ENCODE results near the gene TRIM59. TPM values are rescaled to one million over a fixed set of nuclear protein-coding genes. Genes with fewer than 3 reads are reported as not detected.

The TRIM59 gene
- total RNA-seq, 2 experiments from 2014 or later: 48.0 to 51.6 TPM

DNA sequence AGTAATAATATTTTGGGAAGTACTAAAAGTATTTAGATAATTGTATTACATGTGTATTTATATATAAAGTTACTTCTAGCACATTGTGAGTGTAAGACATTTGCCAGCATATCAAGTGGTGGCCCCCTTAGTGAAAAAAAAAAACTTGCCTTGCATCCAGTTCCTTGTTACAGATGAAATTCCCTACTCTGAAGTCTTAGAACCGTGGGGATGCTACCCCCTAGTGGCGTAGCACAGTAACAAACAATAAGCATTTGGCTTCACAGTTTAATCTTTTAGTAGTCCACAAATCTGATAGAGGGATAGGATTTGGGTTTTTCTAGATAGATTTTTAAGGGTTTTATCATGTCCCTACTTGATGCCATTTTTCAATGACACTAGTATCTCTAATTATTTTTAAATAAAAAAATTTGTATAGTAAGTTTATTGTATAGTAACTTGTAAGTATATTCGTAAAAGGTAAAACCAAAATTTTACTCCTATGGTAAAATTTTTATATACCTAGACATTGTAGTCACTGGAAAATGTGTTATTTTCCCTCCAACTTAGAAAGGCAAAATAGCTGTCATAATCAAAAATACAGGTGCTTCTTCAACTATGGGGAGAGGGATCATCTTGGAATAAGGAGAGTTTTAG is 35.9 kb downstream of the TRIM59 start:
- Mint-ChIP-seq H3K27ac (no peak overlapping the region), H3K36me3 (peaks cover 64% of the 10 kb centered on the region), H3K27me3 (no peaks in the 10 kb centered on the region), H3K4me1 (peaks cover 46% of the 10 kb centered on the region), H3K9me3 (ENCODE audit: low read depth) (no peaks in the 10 kb centered on the region), H3K4me3 (no peak overlapping the region)
- peak; percentile 76 for DNase-seq
- CTCF ChIA-PET: interaction anchor here (0.8 to 4.8 kb wide), 14 partner anchors 10 to 531 kb away, joined by 3 to 34 read pairs (median 4); partner anchors contain the start of genes C3orf80 and SMC4
- peak; percentile 71 for ATAC-seq

DNA sequence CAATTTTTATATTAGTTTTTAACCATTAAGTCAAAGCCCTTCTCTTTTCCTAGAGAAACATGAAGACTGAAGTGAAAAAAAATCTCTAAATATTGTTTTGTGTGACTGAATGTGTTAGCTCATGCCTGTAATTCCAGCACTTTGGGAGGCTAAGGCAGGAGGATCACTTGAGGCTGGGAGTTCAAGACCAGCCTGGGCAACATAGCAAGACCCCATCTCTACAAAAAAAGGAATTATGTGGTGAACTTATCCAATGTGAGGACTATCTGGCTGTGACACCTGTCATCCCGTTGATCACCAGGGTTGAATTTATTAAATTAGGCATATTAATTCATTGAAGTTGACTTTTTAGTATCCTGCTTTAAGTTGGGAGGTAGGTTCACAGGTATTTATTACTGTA is 37.1 kb downstream of the TRIM59 start:
- DNase-seq (no peak), ATAC-seq (no peak)
- CTCF ChIA-PET: interaction anchor here (1.0 to 4.8 kb wide), 8 partner anchors 10 to 187 kb away, joined by 3 to 34 read pairs (median 4); partner anchors contain the start of genes C3orf80 and SMC4
- Mint-ChIP-seq H3K4me1 (peaks cover 48% of the 10 kb centered on the region), H3K27ac (no peak overlapping the region), H3K27me3 (no peaks in the 10 kb centered on the region), H3K36me3 (peaks cover 65% of the 10 kb centered on the region), H3K9me3 (ENCODE audit: low read depth) (no peaks in the 10 kb centered on the region), H3K4me3 (no peak overlapping the region)

DNA sequence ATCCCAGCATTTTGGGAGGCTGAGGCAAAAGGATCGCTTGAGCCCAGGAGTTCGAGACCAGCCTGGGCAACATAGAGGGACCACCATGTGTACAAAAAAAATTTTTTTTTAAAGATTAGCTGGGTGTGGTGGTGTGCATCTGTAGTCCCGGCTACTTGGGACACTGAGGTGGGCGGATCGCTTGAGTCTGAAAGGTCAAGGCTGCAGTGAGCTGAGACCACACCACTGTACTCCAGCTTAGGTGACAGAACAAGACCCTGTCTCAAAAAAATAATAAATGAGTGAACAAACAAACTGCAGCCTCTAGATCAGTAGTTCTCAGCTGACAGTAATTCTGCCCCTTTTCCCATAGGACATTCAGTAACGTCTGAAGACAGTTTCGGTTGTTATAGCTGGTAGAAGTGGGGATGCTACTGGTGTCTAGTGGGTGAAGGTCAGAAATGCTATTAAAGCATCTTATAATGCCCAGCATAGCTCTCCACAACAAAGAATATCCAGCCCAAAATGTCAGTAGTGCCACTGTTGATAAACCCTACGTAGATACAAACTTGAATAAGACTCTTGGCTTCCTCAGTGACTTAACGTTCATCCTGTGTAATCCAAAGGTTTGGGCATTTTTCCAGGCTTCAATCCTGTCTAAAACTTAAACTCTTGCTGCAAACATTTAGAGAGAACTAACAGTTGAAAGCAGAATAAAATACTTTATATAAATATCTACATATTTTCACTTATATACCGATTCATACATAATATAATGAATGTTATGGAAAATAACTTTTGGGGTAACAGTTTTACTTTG is 39.6 kb downstream of the TRIM59 start:
- peaks cover 54% of the 10 kb centered on the region for H3K36me3 Mint-ChIP-seq
- no peak overlapping the region for H3K27ac Mint-ChIP-seq

DNA sequence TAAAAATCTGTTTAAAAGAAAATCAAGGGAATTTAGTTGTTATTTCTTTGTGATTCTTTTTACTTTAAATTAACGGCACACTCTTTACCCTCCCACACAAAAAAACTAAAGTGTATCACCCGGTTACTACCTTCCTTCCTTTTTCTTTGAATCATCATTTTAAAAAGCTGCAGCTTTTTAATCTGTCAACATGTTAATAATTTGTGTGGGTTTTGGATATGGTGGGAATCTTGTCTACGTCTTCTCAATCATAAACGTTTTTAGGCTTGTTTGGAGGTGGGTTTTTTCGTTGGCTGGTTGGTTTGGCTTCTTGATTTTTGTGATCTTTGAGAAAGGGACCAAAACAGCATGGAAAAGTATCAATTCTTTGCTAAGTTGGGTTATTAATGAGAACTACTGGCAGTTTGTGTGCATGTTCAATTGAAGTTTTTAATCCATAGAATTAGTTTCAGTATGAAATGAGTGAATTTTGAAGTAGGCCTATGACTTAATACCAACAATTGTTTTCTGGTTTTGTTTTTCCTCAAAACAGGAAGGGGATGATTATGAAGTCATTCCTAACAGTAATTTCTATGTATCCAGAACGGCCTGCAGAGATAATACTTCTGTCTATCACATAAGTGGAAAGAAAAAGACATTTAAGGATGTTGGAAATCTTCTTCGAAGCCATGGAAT is 45.7 kb downstream of the TRIM59 start:
- no peaks in the 10 kb centered on the region for H3K9me3 Mint-ChIP-seq (ENCODE audit: low read depth)
- DNase-seq (no peak), ATAC-seq (no peak)
- H3K27me3 Mint-ChIP-seq: peaks cover 3% of the 10 kb centered on the region
- H3K4me3 Mint-ChIP-seq: peak overlapping the region; percentile 74
- peaks cover 68% of the 10 kb centered on the region for H3K36me3 Mint-ChIP-seq
- H3K27ac Mint-ChIP-seq: peak overlapping the region; percentile 83
- H3K4me1 Mint-ChIP-seq: peaks cover 42% of the 10 kb centered on the region
- CTCF ChIA-PET: interaction anchor here (1.0 to 1.3 kb wide), 2 partner anchors 8 to 22 kb away, joined by 3 to 4 read pairs; no protein-coding TSS in a partner anchor

More for the DNA sequence above, 39.6 kb downstream of the TRIM59 start:
- no peaks in the 10 kb centered on the region for H3K9me3 Mint-ChIP-seq (ENCODE audit: low read depth)
- ATAC-seq (no peak), DNase-seq (no peak)
- H3K27me3 Mint-ChIP-seq: no peaks in the 10 kb centered on the region
- H3K4me1 Mint-ChIP-seq: peaks cover 43% of the 10 kb centered on the region
- no peak overlapping the region for H3K4me3 Mint-ChIP-seq
- CTCF ChIA-PET: interaction anchor here (0.8 to 1.0 kb wide), 2 partner anchors 10 to 247 kb away, joined by 3 read pairs; no protein-coding TSS in a partner anchor

DNA sequence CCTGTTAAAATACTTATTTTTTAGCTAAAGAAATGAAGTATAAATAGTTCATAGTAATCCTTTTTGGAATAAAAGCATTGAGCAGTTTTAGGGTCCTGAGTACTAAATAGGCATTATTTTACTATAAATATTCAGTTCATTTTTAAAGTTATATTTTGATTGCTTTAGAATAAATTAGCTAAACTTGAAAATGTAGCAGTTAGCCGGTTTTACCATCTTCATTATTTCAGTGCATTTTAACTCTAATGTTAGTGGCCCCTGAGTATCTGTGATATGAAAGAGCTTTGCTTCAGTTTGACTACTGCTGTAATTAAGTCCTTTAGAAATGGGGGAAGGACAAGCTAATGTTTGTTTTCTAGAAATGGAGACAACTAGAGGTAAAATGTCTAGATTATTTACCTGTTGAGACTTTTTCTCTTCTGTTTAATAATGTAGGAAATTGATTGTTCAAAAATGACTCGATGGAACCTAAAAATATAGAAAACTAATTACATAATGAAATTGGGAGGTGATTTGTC is 46.5 kb downstream of the TRIM59 start:
- Mint-ChIP-seq H3K4me1 (peaks cover 44% of the 10 kb centered on the region), H3K27me3 (peaks cover 3% of the 10 kb centered on the region), H3K9me3 (ENCODE audit: low read depth) (no peaks in the 10 kb centered on the region), H3K27ac (peak overlapping the region; percentile 77), H3K36me3 (peaks cover 62% of the 10 kb centered on the region), H3K4me3 (peak overlapping the region; percentile 94)
- ATAC-seq: no peak
- DNase-seq: no peak
- CTCF ChIA-PET: interaction anchor here (1.0 to 2.3 kb wide), 6 partner anchors 8 to 46 kb away, joined by 3 to 10 read pairs (median 4); partner anchors contain the start of gene TRIM59

DNA sequence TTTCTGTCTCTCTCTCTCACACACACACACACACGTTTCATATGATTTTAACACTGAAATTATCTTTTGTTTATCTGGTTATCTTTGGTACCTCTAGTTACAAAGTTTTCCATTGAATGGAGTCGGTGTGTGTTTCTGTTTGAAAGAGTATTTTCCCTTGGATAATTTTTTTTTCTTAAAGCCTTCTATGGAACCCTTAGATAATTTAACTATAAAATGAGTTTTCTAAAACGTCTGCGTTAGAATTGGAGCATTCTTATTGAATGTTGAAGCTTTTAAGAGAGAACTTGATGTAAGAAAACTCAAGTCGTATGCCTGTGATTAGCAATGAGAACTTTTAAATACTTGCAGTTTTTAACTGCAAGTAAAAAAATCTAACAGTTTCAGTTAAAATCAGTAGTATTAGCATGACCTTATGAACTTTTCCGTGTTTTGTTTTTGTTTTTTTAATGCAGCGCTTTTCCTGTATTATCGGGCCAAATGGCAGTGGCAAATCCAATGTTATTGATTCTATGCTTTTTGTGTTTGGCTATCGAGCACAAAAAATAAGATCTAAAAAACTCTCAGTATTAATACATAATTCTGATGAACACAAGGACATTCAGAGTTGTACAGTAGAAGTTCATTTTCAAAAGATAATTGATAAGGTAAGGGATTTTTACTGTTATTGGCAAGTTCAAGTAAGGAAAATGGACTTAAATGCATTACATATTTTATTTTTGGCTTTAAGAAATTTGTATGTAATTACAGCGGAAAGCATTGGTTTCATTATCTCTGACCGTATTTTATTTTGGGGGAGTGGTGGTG is 47.2 kb downstream of the TRIM59 start:
- CTCF ChIA-PET: interaction anchor here (1.0 to 2.3 kb wide), 9 partner anchors 9 to 47 kb away, joined by 3 to 10 read pairs (median 4); partner anchors contain the start of gene TRIM59
- Mint-ChIP-seq H3K4me1 (peaks cover 44% of the 10 kb centered on the region), H3K9me3 (ENCODE audit: low read depth) (no peaks in the 10 kb centered on the region), H3K27me3 (peaks cover 3% of the 10 kb centered on the region), H3K36me3 (peaks cover 57% of the 10 kb centered on the region), H3K27ac (peak overlapping the region; percentile 77), H3K4me3 (peak overlapping the region; percentile 94)
- DNase-seq (no peak), ATAC-seq (no peak)

DNA sequence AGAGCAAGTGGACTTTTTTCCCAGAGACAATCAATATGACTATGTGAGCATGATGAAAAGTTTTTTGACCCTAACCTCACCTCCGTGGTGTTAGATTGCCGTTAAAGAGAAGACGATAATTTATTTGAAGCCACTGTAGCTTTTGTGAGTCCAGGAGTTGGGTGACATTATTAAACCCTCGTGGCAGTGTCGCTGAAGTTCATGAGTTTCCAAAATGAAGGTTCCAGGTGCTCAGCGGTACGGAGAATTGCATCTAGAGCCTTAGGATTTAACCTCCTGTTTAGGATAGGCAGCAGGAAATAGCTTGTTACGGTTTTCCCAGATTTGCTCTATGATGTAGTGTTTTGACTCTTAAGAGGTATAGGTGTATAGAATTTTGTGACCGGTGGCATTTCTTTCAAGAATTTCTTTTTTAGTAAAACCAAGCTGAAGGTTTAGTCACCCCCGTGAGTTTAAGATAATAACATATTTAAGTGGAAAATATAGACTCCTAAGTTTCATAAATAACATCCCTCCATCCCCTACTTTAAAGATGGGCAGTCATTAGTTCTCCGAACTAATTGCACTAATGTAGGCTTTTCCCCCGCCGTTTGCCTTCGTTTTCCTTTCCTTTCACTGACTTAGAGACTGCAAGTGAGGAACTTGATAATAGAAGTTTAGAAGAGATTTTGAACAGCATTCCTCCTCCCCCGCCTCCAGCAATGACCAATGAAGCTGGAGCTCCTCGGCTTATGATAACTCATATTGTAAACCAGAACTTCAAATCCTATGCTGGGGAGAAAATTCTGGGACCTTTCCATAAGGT is 48.1 kb downstream of the TRIM59 start:
- DNase-seq (no peak), ATAC-seq (no peak)
- H3K36me3 Mint-ChIP-seq: peaks cover 55% of the 10 kb centered on the region
- H3K27ac Mint-ChIP-seq: peak overlapping the region; percentile 89
- H3K4me1 Mint-ChIP-seq: peaks cover 49% of the 10 kb centered on the region
- CTCF ChIA-PET: interaction anchor here (0.7 to 2.3 kb wide), 7 partner anchors 12 to 47 kb away, joined by 3 to 10 read pairs (median 5); no protein-coding TSS in a partner anchor
- peaks cover 3% of the 10 kb centered on the region for H3K27me3 Mint-ChIP-seq
- no peaks in the 10 kb centered on the region for H3K9me3 Mint-ChIP-seq (ENCODE audit: low read depth)
- peak overlapping the region; percentile 94 for H3K4me3 Mint-ChIP-seq

DNA sequence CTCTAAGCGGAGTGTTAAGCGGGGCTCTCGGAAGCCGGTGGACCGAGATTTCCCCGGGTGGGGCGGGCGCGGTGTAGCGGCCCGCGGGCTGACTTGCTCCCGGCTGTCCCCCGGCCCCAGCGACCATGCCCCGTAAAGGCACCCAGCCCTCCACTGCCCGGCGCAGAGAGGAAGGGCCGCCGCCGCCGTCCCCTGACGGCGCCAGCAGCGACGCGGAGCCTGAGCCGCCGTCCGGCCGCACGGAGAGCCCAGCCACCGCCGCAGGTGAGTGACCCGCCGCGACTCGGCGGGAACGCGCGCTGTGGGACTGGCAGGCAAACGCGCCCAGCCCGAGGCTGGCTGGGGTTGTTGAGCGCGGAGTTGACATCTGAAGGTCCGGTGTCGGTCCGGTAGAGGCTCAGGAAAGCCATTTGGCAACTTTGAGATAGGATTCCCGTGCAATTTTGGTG is 48.9 kb downstream of the TRIM59 start:
- DNase-seq: peak; percentile 47
- H3K9me3 Mint-ChIP-seq (ENCODE audit: low read depth): no peaks in the 10 kb centered on the region
- ATAC-seq: peak; percentile 4
- H3K4me3 Mint-ChIP-seq: peak overlapping the region; percentile 94
- CTCF ChIA-PET: interaction anchor here (0.7 to 2.3 kb wide), 9 partner anchors 9 to 49 kb away, joined by 3 to 10 read pairs (median 5); partner anchors contain the start of gene TRIM59
- H3K27ac Mint-ChIP-seq: peak overlapping the region; percentile 99
- peaks cover 49% of the 10 kb centered on the region for H3K4me1 Mint-ChIP-seq
- H3K36me3 Mint-ChIP-seq: peaks cover 50% of the 10 kb centered on the region
- peaks cover 3% of the 10 kb centered on the region for H3K27me3 Mint-ChIP-seq

DNA sequence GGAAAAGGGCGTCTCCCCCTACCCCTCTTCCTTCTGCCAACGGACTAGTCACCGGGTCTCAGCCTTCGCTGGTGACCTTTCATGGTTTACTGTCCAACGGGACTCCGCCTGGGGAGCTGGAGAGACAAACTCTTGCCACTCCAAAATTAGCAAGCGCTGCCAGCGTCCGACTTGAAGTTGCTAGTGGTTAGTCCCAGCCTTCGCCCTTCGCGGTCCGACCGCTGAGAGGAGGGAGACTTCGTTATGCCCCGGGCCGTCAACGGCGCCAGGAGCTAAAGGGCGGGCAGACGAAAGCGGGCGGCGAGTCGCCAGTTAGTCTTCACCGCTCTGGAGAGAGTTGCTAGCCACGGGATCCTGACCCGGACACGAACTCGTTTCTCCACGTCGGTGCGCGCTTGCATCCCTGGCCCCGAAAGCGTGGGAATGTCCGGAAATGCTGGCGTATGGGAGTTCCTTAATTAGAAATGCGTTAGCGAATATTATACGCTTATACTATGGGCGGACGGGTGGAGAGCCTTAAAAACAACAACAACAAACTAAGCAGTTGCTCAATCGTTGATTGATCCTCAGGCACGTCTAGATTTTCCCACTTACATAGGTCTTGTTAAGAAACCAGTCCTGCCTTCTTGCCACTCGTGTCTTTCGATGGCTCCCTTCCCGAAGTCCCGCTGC is 49.4 kb downstream of the TRIM59 start:
- CTCF ChIA-PET: interaction anchor here (0.8 to 1.8 kb wide), 7 partner anchors 10 to 164 kb away, joined by 3 to 6 read pairs (median 3); partner anchors contain the start of gene TRIM59
- H3K9me3 Mint-ChIP-seq (ENCODE audit: low read depth): no peaks in the 10 kb centered on the region
- peaks cover 47% of the 10 kb centered on the region for H3K36me3 Mint-ChIP-seq
- H3K4me1 Mint-ChIP-seq: peaks cover 52% of the 10 kb centered on the region
- H3K4me3 Mint-ChIP-seq: peak overlapping the region; percentile 94
- ATAC-seq: peak; percentile 17
- DNase-seq: peak; percentile 65
- peak overlapping the region; percentile 99 for H3K27ac Mint-ChIP-seq
- peaks cover 3% of the 10 kb centered on the region for H3K27me3 Mint-ChIP-seq

DNA sequence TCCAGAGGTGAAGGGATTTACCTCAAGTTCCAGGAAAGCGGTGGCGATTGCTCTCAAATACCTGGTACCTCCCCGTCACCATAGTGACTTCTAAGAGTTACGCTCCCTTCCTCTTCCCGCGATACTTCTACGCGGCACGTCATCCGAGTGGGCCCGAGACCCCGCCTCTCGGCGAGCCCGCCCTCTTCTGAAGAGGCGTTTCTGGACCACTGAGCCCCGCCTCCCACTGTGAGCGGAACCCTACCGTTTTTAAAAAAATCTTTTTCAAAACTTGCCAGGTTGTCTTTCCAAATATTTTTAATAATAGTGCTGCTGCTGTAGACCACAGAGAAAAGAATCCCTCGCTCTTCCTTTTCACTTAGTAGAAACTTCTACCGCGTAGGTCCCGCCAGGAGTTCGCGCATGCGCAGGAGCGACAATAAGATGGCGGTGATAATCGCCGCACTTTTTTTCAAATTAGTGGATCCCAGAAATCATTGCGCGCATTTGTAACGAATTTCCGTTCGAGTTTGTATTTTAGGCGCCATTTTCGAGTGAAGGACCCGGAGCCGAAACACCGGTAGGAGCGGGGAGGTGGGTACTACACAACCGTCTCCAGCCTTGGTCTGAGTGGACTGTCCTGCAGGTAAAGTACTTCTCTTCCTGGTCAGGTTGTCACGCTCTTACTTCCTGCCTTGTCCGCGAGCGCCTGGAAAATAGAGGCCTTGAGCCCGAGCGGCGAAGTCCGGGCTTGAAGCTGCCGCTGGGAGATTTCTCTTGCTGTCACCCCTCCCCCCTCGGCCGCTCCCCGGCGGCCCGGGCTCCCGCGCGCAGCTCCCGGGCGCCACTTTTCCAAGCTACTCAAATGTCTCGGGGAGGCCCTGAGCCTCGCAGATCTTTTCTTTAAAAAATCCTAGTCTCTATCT is 50.2 kb downstream of the TRIM59 start, which contains the start of the genes IFT80 and SMC4:
IFT80 (minus strand) TSS at position 101 of the 905 bp plus-strand sequence. CDS start 14,625 bp downstream, outside the sequence.
SMC4 (plus strand) TSS at position 526 of the 905 bp plus-strand sequence. CDS start 1,177 bp downstream, outside the sequence.
- peaks cover 42% of the 10 kb centered on the region for H3K36me3 Mint-ChIP-seq
- peaks cover 48% of the 10 kb centered on the region for H3K4me1 Mint-ChIP-seq
- H3K4me3 Mint-ChIP-seq: peak within 1 kb of the TSS; percentile 94
- peak within 1 kb of the TSS; percentile 99 for H3K27ac Mint-ChIP-seq
- H3K9me3 Mint-ChIP-seq (ENCODE audit: low read depth): no peaks in the 10 kb centered on the region
- DNase-seq (peak; percentile 98), ATAC-seq (peak; percentile 91)
- peaks cover 3% of the 10 kb centered on the region for H3K27me3 Mint-ChIP-seq
- CTCF ChIA-PET: interaction anchor here (0.8 to 1.8 kb wide), 7 partner anchors 11 to 165 kb away, joined by 3 to 6 read pairs (median 3); partner anchors contain the start of gene TRIM59

Data from activated CD8-positive, alpha-beta memory T cell treated with anti-CD3 and anti-CD28 coated beads, Interleukin-2, amount 10 ng/mL, durations not matched to agents 7 days and 5 days (primary cell).